GM12865 (cell line): ENCODE data around the gene RNF166.

Source experiments
- DNase-seq: peaks from one replicate; pipeline ENCODE4 v3.0.0; 2010; ENCODE audit warnings: low read depth
- H3K4me3 ChIP-seq: 2 replicates; pipeline ENCODE4 v1.5.1; 2011; ENCODE audit warnings: mild to moderate bottlenecking, low read depth, low read length, control low read depth
- TF ChIP-seq, protein P1 (sequence below): IDR thresholded peaks from 2 replicates; pipeline ENCODE4 v1.5.1; 2011; ENCODE audit warnings: low read length, control low read depth, low read depth, inconsistent platforms; ENCODE audit not compliant: insufficient read depth; ENCODE audit errors: missing control alignments

RNF166 gene

DNA sequence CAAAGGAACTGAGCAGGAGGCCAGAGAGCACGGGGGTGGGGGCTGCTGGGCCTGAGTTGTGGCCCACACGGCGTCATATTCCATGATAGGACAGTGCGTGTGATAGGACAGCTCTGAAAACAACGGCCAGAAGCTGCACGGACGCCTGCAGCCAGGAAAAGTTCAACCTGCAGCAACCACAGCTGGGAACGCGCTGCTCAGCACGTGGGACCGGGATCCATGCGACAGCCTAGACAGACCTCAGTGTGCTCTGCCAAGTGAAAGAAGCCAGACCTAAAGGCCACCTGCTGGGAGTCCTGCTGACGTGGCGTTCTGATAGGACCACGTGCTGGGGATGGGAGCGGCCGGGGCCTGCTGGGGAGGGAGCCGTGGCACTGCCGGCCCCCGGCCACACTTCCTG is 21.7 kb upstream of the RNF166 start:
- TF ChIP-seq, protein P1, sequence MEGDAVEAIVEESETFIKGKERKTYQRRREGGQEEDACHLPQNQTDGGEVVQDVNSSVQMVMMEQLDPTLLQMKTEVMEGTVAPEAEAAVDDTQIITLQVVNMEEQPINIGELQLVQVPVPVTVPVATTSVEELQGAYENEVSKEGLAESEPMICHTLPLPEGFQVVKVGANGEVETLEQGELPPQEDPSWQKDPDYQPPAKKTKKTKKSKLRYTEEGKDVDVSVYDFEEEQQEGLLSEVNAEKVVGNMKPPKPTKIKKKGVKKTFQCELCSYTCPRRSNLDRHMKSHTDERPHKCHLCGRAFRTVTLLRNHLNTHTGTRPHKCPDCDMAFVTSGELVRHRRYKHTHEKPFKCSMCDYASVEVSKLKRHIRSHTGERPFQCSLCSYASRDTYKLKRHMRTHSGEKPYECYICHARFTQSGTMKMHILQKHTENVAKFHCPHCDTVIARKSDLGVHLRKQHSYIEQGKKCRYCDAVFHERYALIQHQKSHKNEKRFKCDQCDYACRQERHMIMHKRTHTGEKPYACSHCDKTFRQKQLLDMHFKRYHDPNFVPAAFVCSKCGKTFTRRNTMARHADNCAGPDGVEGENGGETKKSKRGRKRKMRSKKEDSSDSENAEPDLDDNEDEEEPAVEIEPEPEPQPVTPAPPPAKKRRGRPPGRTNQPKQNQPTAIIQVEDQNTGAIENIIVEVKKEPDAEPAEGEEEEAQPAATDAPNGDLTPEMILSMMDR, result no peak
- H3K4me3 ChIP-seq, result no peak overlapping the region
- no peak for DNase-seq

DNA sequence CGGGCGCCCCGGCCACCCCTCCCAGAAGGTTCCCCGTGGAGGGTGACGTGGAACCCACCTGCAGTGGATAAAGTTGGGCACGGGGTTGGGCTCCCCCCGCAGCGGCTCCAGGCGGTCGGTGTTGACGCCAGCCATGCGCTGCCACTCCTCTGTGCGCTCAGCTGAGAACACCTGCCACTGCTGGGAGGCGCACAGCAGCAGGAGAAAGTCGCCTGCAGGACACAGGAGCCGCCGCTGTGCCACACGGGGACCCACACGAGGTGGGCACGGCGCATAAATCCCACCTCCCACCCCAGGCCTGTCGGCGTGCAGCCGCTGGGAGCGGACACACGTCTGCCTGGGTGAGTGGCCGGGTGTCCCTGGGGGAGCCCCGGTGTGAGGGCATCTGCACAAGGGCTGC is 20.8 kb upstream of the RNF166 start:
- TF ChIP-seq, protein P1, result no peak
- no peak for DNase-seq
- H3K4me3 ChIP-seq, result no peak overlapping the region

DNA sequence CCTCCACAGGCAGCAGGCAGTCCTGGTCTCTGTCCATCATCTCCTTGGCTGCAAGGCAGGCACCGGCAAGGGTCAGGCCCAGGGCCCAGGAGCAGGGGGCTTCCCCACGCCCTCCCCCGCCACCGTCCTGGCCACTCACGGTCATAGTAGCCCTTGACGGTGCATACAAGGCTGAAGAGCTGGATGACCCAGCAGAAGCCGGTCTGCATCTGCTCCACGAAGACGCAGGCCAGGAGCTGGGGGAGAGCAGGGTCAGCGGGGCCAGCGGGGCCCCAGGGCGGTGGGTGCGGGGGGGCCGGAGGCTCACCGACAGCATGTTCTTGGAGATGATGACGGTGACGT is 20.2 kb upstream of the RNF166 start:
- DNase-seq, result no peak
- TF ChIP-seq, protein P1, result no peak
- no peak overlapping the region for H3K4me3 ChIP-seq

DNA sequence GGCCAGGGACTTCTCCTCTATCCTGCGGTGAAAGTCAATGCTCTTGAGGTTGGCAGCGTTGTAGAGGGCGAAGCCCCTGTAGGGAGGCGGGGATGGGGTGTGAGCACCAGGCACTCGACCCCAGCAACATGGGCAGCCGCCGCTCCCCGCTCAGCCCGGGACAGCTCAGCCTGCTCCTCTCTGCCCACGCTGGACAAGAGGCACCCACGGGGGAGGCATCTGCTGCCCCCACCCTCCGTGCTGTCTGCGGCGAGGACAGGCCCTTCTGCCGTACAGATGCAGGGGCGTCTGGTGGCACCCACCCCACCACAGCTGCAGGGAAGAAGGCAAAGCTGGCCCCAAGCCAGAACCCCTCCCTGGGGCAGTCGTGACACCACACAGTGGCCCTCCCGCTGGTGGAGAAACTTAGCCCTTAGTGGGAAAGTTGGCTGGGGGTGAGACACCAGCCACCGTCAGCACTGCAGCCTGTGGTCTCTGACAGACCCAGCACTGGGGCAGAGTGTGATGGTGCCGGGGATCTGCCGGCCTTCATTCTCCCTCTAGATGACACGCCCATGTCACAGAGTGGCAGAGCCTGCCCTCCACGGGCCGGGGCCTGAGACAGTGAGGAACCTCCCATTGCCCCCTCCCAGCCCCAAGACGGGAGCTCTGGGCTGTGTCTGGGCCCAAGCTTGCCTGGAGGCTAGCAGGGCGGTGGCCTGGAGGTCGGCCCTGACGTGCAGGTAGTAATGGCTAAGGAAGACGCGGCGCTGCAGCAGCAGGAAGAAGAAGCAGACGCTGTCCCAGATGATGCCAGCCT is 19.6 kb upstream of the RNF166 start:
- TF ChIP-seq, protein P1, result no peak
- no peak for DNase-seq
- H3K4me3 ChIP-seq, result no peak overlapping the region

DNA sequence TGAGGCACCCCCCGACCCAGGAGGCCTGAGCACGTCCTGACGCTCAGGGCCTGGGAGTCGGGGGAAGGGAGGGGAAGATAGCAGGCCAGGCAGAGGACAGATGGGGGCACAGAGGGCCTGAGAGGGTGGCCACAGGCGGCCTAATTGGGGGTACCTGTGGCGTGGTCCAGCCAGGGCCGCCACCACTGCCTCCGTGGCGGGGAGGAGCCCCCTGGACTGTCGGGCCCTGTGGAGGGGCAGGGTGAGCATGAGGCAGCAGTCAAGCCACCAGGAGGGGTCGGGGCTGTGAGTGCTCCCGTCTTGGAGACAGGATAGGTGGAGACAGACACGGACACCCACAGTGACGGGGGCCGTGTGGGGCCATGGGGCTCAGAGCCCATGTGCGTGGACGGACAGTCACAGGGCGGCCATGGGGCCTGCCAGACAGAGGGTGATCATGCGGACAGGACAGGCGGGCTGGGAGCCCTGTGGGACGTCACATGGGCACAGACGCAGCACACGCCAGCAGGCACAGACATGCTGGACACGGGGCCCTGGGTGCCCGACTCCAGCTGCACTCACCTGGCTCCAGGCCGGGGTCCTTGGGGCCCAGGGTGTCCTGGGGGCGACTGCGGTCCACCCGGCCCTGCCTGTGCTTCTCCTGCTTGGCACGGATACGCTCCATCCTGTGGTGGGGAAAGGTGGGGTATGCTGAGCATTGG is 18.8 kb upstream of the RNF166 start:
- DNase-seq, result no peak
- no peak overlapping the region for H3K4me3 ChIP-seq
- TF ChIP-seq, protein P1, result no peak

DNA sequence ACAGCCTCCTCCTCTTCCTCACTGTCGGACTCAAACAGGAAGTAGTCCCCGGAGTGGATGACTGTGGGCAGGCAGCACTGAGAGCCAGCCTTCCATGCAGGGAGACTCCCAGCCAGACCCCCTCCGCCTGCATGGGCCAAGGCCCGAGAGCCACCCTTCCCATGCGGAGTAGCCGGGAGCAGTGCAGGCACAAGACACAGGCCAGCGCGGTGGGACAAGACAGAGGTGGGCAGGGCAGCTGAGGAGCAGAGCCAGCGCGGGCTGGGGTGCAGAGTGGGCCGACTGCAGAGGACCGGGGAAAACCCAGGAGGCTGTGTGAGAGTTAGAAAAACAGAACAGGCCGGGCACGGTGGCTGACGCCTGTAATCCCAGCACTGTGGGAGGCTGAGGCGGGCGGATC is 17.7 kb upstream of the RNF166 start:
- TF ChIP-seq, protein P1, result no peak
- no peak overlapping the region for H3K4me3 ChIP-seq
- DNase-seq, result no peak
